Colon (tissue), 2 donors: ENCODE results near the gene ZBTB44.
"Not testable (repeated sequence)": the region's sequence is repeated elsewhere in the genome, so short reads cannot be mapped to it uniquely, and the experiment has no call there.

Experiments
- FAIRE-seq: peaks from 2 replicates; lab custom pipeline; 2012; peaks lifted over from hg19 to GRCh38; lab: Jason Lieb, UNC
- donor health status: control.
- donor health status: control.

ZBTB44 gene

GRCh38 chr11:130313383-130314183 is 1.1 kb downstream of the ZBTB44 start:
- no peak for FAIRE-seq

- no peak for FAIRE-seq
Observed at GRCh38 chr11:130312046-130312445, 2.7 kb downstream of the ZBTB44 start.

- FAIRE-seq = no peak
Observed at GRCh38 chr11:130310622-130311021, 4.1 kb downstream of the ZBTB44 start.

- FAIRE-seq = no peak
Observed at GRCh38 chr11:130308886-130309285, 5.8 kb downstream of the ZBTB44 start.

- FAIRE-seq = no peak
Observed at GRCh38 chr11:130308059-130308458, 6.7 kb downstream of the ZBTB44 start.

GRCh38 chr11:130304651-130305050 is 10.1 kb downstream of the ZBTB44 start:
- FAIRE-seq = no peak

GRCh38 chr11:130301002-130301401 is 13.7 kb downstream of the ZBTB44 start:
- no peak for FAIRE-seq

GRCh38 chr11:130300567-130300966 is 14.2 kb downstream of the ZBTB44 start:
- FAIRE-seq = no peak

- no peak for FAIRE-seq
Observed at GRCh38 chr11:130299978-130300377, 14.7 kb downstream of the ZBTB44 start.

GRCh38 chr11:130295657-130296056 is 19.1 kb downstream of the ZBTB44 start:
- FAIRE-seq = no peak

- no peak for FAIRE-seq
Observed at GRCh38 chr11:130282111-130282510, 32.6 kb downstream of the ZBTB44 start.

- not testable (repeated sequence) for FAIRE-seq
Observed at GRCh38 chr11:130281341-130281740, 33.4 kb downstream of the ZBTB44 start.

- no peak for FAIRE-seq
Observed at GRCh38 chr11:130279989-130280388, 34.7 kb downstream of the ZBTB44 start.

GRCh38 chr11:130278745-130279144 is 36.0 kb downstream of the ZBTB44 start:
- no peak for FAIRE-seq

GRCh38 chr11:130278151-130278550 is 36.6 kb downstream of the ZBTB44 start:
- no peak for FAIRE-seq

- FAIRE-seq = no peak
Observed at GRCh38 chr11:130272336-130272735, 42.4 kb downstream of the ZBTB44 start.

- FAIRE-seq = no peak
Observed at GRCh38 chr11:130269326-130269943, 45.3 kb downstream of the ZBTB44 start.

- no peak for FAIRE-seq
Observed at GRCh38 chr11:130263351-130263750, 51.4 kb downstream of the ZBTB44 start.

- FAIRE-seq = no peak
Observed at GRCh38 chr11:130262424-130262823, 52.3 kb downstream of the ZBTB44 start.

- no peak for FAIRE-seq
Observed at GRCh38 chr11:130261571-130261970, 53.1 kb downstream of the ZBTB44 start.

GRCh38 chr11:130260742-130261141 is 54.0 kb downstream of the ZBTB44 start:
- no peak for FAIRE-seq

- no peak for FAIRE-seq
Observed at GRCh38 chr11:130260080-130260627, 54.6 kb downstream of the ZBTB44 start.

GRCh38 chr11:130251763-130252162 is 63.0 kb downstream of the ZBTB44 start:
- FAIRE-seq = not testable (repeated sequence)
